H9 (cell line): ENCODE data around the gene HMOX1. TPM values are rescaled to one million over a fixed set of nuclear protein-coding genes. Genes with fewer than 3 reads are reported as not detected.

ENCODE experiments used
- DNase-seq: peaks from one replicate; pipeline ENCODE4 v3.0.0-alpha.2; 2017
- H2AFZ ChIP-seq: one replicate; pipeline ENCODE4 v1.6.1; 2013; ENCODE audit warnings: mild to moderate bottlenecking, low read length, control low read depth, moderate library complexity
- H2AK5ac ChIP-seq: 2 replicates; pipeline ENCODE4 v1.6.1; 2013; ENCODE audit warnings: low read length, control low read depth, mixed read lengths; ENCODE audit not compliant: insufficient read length
- H2BK120ac ChIP-seq: one replicate; pipeline ENCODE4 v1.6.1; 2013; ENCODE audit warnings: low read depth, mild to moderate bottlenecking, low read length, control low read depth, inconsistent platforms; ENCODE audit not compliant: poor library complexity, severe bottlenecking
- H2BK12ac ChIP-seq: 2 replicates; pipeline ENCODE4 v1.6.1; 2013; ENCODE audit warnings: low read length, control low read depth, mixed read lengths, low read depth; ENCODE audit not compliant: insufficient read length
- H2BK15ac ChIP-seq: 2 replicates; pipeline ENCODE4 v1.6.1; 2013; ENCODE audit warnings: low read depth, low read length, control low read depth
- H2BK20ac ChIP-seq: one replicate; pipeline ENCODE4 v1.6.1; 2013; ENCODE audit warnings: low read depth, mild to moderate bottlenecking, low read length, control low read depth, inconsistent platforms; ENCODE audit not compliant: poor library complexity, severe bottlenecking
- H2BK5ac ChIP-seq: 2 replicates; pipeline ENCODE4 v1.6.1; 2013; ENCODE audit warnings: low read length, control low read depth, mixed read lengths; ENCODE audit not compliant: insufficient read length
- H3K14ac ChIP-seq: 2 replicates; pipeline ENCODE4 v1.6.1; 2013; ENCODE audit warnings: low read length, control low read depth; ENCODE audit not compliant: insufficient read depth
- H3K18ac ChIP-seq: 2 replicates; pipeline ENCODE4 v1.6.1; 2013; ENCODE audit warnings: low read depth, mild to moderate bottlenecking, mixed read lengths, low read length, control low read depth; ENCODE audit not compliant: insufficient read length
- H3K23ac ChIP-seq: 2 replicates; pipeline ENCODE4 v1.6.1; 2013; ENCODE audit warnings: low read length, control low read depth, mixed read lengths, low read depth; ENCODE audit not compliant: insufficient read length
- H3K23me2 ChIP-seq: 2 replicates; pipeline ENCODE4 v1.6.1; 2013; ENCODE audit warnings: low read depth, mild to moderate bottlenecking, mixed read lengths, low read length, control low read depth; ENCODE audit not compliant: insufficient read length, poor library complexity, severe bottlenecking
- H3K27ac ChIP-seq: 2 replicates; pipeline ENCODE4 v1.5.1; 2013; ENCODE audit warnings: low read length, control low read depth, mixed read lengths, low read depth; ENCODE audit not compliant: insufficient read length
- H3K27me3 ChIP-seq: 2 replicates; pipeline ENCODE4 v1.6.1; 2013; ENCODE audit warnings: low read length, control low read depth, inconsistent platforms; ENCODE audit not compliant: insufficient read depth
- H3K4ac ChIP-seq: 2 replicates; pipeline ENCODE4 v1.6.1; 2013; ENCODE audit warnings: low read depth, mild to moderate bottlenecking, control low read depth, inconsistent platforms, low read length, moderate library complexity
- H3K4me1 ChIP-seq: 2 replicates; pipeline ENCODE4 v1.6.1; 2013; ENCODE audit warnings: low read length, control low read depth, inconsistent platforms; ENCODE audit not compliant: insufficient read depth
- H3K4me2 ChIP-seq: 2 replicates; pipeline ENCODE4 v1.6.1; 2013; ENCODE audit warnings: low read length, control low read depth, mixed read lengths; ENCODE audit not compliant: insufficient read length, insufficient read depth
- H3K56ac ChIP-seq: 2 replicates; pipeline ENCODE4 v1.6.1; 2013; ENCODE audit warnings: low read depth, mild to moderate bottlenecking, mixed read lengths, low read length, control low read depth; ENCODE audit not compliant: insufficient read length
- H3K79me1 ChIP-seq: 2 replicates; pipeline ENCODE4 v1.6.1; 2013; ENCODE audit warnings: low read depth, mild to moderate bottlenecking, moderate library complexity, low read length, control low read depth, inconsistent platforms; ENCODE audit not compliant: insufficient read depth, poor library complexity, severe bottlenecking
- H3K79me2 ChIP-seq: 2 replicates; pipeline ENCODE4 v1.6.1; 2013; ENCODE audit warnings: low read length, control low read depth, inconsistent platforms; ENCODE audit not compliant: insufficient read depth
- H3K9ac ChIP-seq: 2 replicates; pipeline ENCODE4 v1.6.1; 2013; ENCODE audit warnings: low read length, control low read depth, mixed read lengths; ENCODE audit not compliant: insufficient read length; ENCODE audit errors: extremely low read depth
- H3K9me3 ChIP-seq: one replicate; pipeline ENCODE4 v1.6.1; 2013; ENCODE audit warnings: low read depth, low read length, inconsistent platforms; ENCODE audit not compliant: control insufficient read depth
- H3T11ph ChIP-seq: one replicate; pipeline ENCODE4 v1.6.1; 2013; ENCODE audit warnings: mild to moderate bottlenecking, low read length, control low read depth, inconsistent platforms
- H4K20me1 ChIP-seq: one replicate; pipeline ENCODE4 v1.6.1; 2013; ENCODE audit not compliant: control insufficient read depth, insufficient read length, insufficient read depth
- H4K5ac ChIP-seq: 2 replicates; pipeline ENCODE4 v1.6.1; 2013; ENCODE audit warnings: low read depth, mild to moderate bottlenecking, mixed read lengths, low read length, control low read depth; ENCODE audit not compliant: insufficient read length
- H4K8ac ChIP-seq: replicated peaks from 2 replicates; pipeline ENCODE4 v1.6.1; 2013; ENCODE audit warnings: low read length, control low read depth, mixed read lengths, low read depth; ENCODE audit not compliant: insufficient read length
- H4K91ac ChIP-seq: 2 replicates; pipeline ENCODE4 v1.6.1; 2013; ENCODE audit warnings: low read depth, mild to moderate bottlenecking, moderate library complexity, mixed read lengths, low read length, control low read depth; ENCODE audit not compliant: insufficient read length
- H3K27ac Mint-ChIP-seq, 3 experiments: 2 replicates in 2 of 3; 3 replicates in 1 of 3; pipeline ENCODE4 v1.8.0; 2020 to 2021; ENCODE audit warnings: mixed read lengths in 3 of 3, mild to moderate bottlenecking in 1 of 3, moderate library complexity in 1 of 3
- H3K27me3 Mint-ChIP-seq: 2 replicates; pipeline ENCODE4 v1.8.0; 2021; ENCODE audit warnings: low read depth, mild to moderate bottlenecking, moderate library complexity, mixed read lengths
- H3K36me3 Mint-ChIP-seq, 3 experiments: 2 replicates in 2 of 3; 3 replicates in 1 of 3; pipeline ENCODE4 v1.8.0; 2020 to 2021; ENCODE audit warnings: low read depth in 3 of 3, mixed read lengths in 3 of 3; ENCODE audit not compliant: insufficient read depth in 1 of 3
- H3K4me1 Mint-ChIP-seq, 2 experiments: 2 replicates each; pipeline ENCODE4 v1.8.0; 2020; ENCODE audit warnings: mixed read lengths in 2 of 2
- H3K4me3 Mint-ChIP-seq, 2 experiments: 2 replicates in 1 of 2; 3 replicates in 1 of 2; pipeline ENCODE4 v1.8.0; 2020 to 2021; ENCODE audit warnings: mild to moderate bottlenecking in 2 of 2, mixed read lengths in 2 of 2, moderate library complexity in 1 of 2
- H3K9me3 Mint-ChIP-seq, 2 experiments: 2 replicates in 1 of 2; 3 replicates in 1 of 2; pipeline ENCODE4 v1.8.0; 2020; ENCODE audit warnings: mild to moderate bottlenecking in 2 of 2, mixed read lengths in 2 of 2, moderate library complexity in 1 of 2
- CTCF ChIP-seq: fragments of 200-600 bp; sonication (generic); conservative IDR thresholded peaks from 3 replicates; pipeline ENCODE4 v1.8.0; 2021; ENCODE audit warnings: antibody characterized with exemption, mild to moderate bottlenecking
- WGBS: extraction: QIAGEN DNeasy Blood & Tissue Kit; methylation state at CpG from one replicate; pipeline ENCODE4 v1.1.7; 2013; ENCODE audit warnings: missing lambda C conversion rate, low lambda C conversion rate, mixed read lengths; ENCODE audit not compliant: insufficient read length; ENCODE audit errors: extremely low coverage; 5-methylcytosine and 5-hydroxymethylcytosine counted together
- total RNA-seq: library from RNA; stranded (reverse); gene quantifications from 2 replicates; pipeline ENCODE4 v1.2.1, GENCODE V29; 2021

Gene HMOX1
- total RNA-seq, 1 experiment from 2014 or later, result 22.7 TPM

DNA sequence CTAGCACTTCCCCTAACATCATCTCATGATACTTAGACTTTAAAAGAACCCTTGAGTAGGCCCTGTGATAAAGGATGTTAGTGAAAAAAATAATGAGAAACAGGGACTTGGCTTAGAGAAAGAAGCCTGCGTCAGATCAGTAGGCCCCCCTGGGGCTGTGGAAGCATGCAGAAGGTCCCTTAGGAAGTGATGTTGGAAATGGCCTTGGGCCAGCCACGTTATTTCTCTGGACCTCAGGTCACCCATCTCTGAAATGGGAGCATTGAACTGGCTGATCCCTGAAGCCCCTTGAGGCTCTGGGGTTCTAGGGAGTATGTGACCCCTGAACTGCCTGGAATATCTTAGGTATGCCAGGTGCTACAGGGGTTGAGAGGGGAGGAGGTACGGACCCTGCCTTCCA is 59.2 kb downstream of the HMOX1 start:
- Histone ChIP-seq H3K79me2 (no peaks in the 10 kb centered on the region), H4K5ac (no peak overlapping the region), H4K8ac (no peak overlapping the region), H4K20me1 (no peaks in the 10 kb centered on the region), H3K56ac (no peak overlapping the region), H3K9ac (no peak overlapping the region), H3K4me1 (no peaks in the 10 kb centered on the region; the same call in 1 of the 2 replicates), H3K23me2 (no peaks in the 10 kb centered on the region), H2BK12ac (no peak overlapping the region), H2BK120ac (no peak overlapping the region), H3K4ac (no peak overlapping the region), H2BK20ac (no peak overlapping the region), H3K79me1 (no peaks in the 10 kb centered on the region), H2BK5ac (no peak overlapping the region), H3K9me3 (no peaks in the 10 kb centered on the region), H2BK15ac (no peak overlapping the region), H3K18ac (no peak overlapping the region), H4K91ac (no peak overlapping the region), H2AK5ac (no peak overlapping the region), H3K14ac (no peak overlapping the region), H3K23ac (no peak overlapping the region), H3T11ph (no peak overlapping the region), H2AFZ (no peak overlapping the region), H3K27me3 (no peaks in the 10 kb centered on the region), H3K4me2 (no peak overlapping the region), H3K27ac (no peak overlapping the region)
- Mint-ChIP-seq H3K9me3 (no peaks in the 10 kb centered on the region; a peak in 1 of 5 replicates), H3K27ac (no peak overlapping the region), H3K4me3 (no peak overlapping the region), H3K27me3 (peaks cover 4% of the 10 kb centered on the region), H3K36me3 (peaks cover 7 to 18% (median 13%) of the 10 kb centered on the region in 3 experiments; a peak in 5 of 7 replicates), H3K4me1 (peaks cover 10% of the 10 kb centered on the region in 2 experiments)
- WGBS, result no CpG with 5 or more reads among the region's 3 CpGs
- no peak for TF ChIP-seq CTCF
- no peak for DNase-seq
